Measurements from ENCODE around the gene ABHD16B. TPM values are rescaled to one million over a fixed set of nuclear protein-coding genes. Genes with fewer than 3 reads are reported as not detected.

ABHD16B gene
- polyA plus RNA-seq, 4 donors, result 0.34 to 0.67 TPM; not detected in 2

DNA sequence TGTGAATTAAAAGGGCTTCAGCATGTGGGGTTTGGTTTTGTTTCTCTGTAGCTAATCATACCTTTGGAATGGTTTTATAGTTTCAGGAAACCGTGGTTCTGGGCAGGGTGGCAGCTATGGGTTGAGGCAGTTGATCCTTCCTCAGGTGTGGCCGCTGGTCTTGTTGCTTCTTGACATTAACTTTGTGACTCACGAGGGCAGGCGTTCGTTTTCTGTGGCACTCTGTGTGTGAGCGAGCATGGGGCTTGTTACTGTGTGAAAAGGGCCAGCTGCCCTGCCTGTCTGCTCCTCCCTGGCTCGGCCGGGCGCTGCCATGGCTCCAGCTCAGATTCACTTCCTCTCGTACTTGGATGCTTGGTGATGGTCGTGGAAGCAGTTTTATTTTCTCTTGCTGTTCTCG is 49.9 kb downstream of the ABHD16B start:
- peak overlapping the region in 2 of 3 donors; percentile 2 to 76 for H3K27ac ChIP-seq (ENCODE audit: low read depth in 1 of 3, low read length in 2 of 3)
- DNase-seq (peak in 1 of 2 donors; percentile 95), FAIRE-seq (no peak)
- no peak overlapping the region for H3K4me3 ChIP-seq (ENCODE audit: low read depth in 1 of 3, low read length in 3 of 3)
- peaks cover 0 to 10% of the 10 kb centered on the region in 2 donors for H3K9me3 ChIP-seq (ENCODE audit: control insufficient read depth in 2 of 2, insufficient read depth in 1 of 2, low read depth in 1 of 2, low read length in 1 of 2)
- H3K27me3 ChIP-seq (ENCODE audit: control insufficient read depth in 3 of 3, insufficient read depth in 3 of 3, low read length in 3 of 3), result no peaks in the 10 kb centered on the region
- WGBS, 3 donors, result 18 to 38% (median 22%) methylated on average over 12 of the region's 12 CpGs
- peaks cover 0 to 11% (median 10%) of the 10 kb centered on the region in 3 donors for H3K4me1 ChIP-seq (ENCODE audit: control insufficient read depth in 3 of 3, insufficient read depth in 2 of 3, low read depth in 1 of 3, low read length in 2 of 3)
- peaks cover 0 to 18% (median 0%) of the 10 kb centered on the region in 3 donors for H3K36me3 ChIP-seq (ENCODE audit: control insufficient read depth in 3 of 3, insufficient read depth in 2 of 3, low read depth in 1 of 3, low read length in 3 of 3)

Other genes with a start within 250 kb of the ABHD16B start
- gene GMEB2, start 234.4 kb upstream of the ABHD16B start, polyA plus RNA-seq, result 10 to 100 TPM in 1 of 4 donors, 1 to 10 TPM in 3; 8.4 to 10.4 (median 9.6) TPM
- gene STMN3, start 208.1 kb upstream of the ABHD16B start, polyA plus RNA-seq, result 10 to 100 TPM in 1 of 4 donors, 1 to 10 TPM in 3; 1.1 to 21.4 (median 5.2) TPM
- 10 to 100 TPM in 2 of 4 donors, 1 to 10 TPM in 2; 3.5 to 15.0 (median 10.5) TPM for gene RTEL1, start 203.2 kb upstream of the ABHD16B start, polyA plus RNA-seq
- 10 to 100 TPM in 1 of 4 donors, 1 to 10 TPM in 3; 1.9 to 15.9 (median 5.8) TPM for gene TNFRSF6B, start 164.8 kb upstream of the ABHD16B start, polyA plus RNA-seq
- 10 to 100 TPM; 21.5 to 78.6 (median 60.8) TPM for gene ARFRP1, start 153.5 kb upstream of the ABHD16B start, polyA plus RNA-seq
- 10 to 100 TPM; 20.5 to 39.8 (median 30.6) TPM for gene ZGPAT, start 153.5 kb upstream of the ABHD16B start, polyA plus RNA-seq
- 10 to 100 TPM in 3 of 4 donors, 1 to 10 TPM in 1; 6.1 to 48.4 (median 22.6) TPM for gene LIME1, start 124.8 kb upstream of the ABHD16B start, polyA plus RNA-seq
- gene SLC2A4RG, start 121.7 kb upstream of the ABHD16B start, polyA plus RNA-seq, result 10 to 100 TPM; 11.6 to 69.9 (median 17.6) TPM
- 1 to 10 TPM in 3 of 4 donors, not detected in 1; 1.1 to 3.1 (median 2.6) TPM for gene ZBTB46, start 30.2 kb upstream of the ABHD16B start, polyA plus RNA-seq
- 10 to 100 TPM; 65.6 to 87.7 (median 70.0) TPM for gene TPD52L2, start 3.8 kb downstream of the ABHD16B start, polyA plus RNA-seq
- 10 to 100 TPM; 20.6 to 52.3 (median 40.3) TPM for gene DNAJC5, start 33.6 kb downstream of the ABHD16B start, polyA plus RNA-seq
- 100 to 1,000 TPM in 1 of 4 donors, 10 to 100 TPM in 3; 47.1 to 131 (median 64.9) TPM for gene UCKL1, start 94.9 kb downstream of the ABHD16B start, polyA plus RNA-seq
- 1 to 10 TPM; 2.5 to 5.0 (median 3.6) TPM for gene ZNF512B, start 108.4 kb downstream of the ABHD16B start, polyA plus RNA-seq
- 1 to 10 TPM; 3.6 to 7.3 (median 5.2) TPM for gene SAMD10, start 118.1 kb downstream of the ABHD16B start, polyA plus RNA-seq
- gene PRPF6, start 119.6 kb downstream of the ABHD16B start, polyA plus RNA-seq, result 10 to 100 TPM; 35.3 to 61.2 (median 48.1) TPM
- gene C20orf204, start 174.7 kb downstream of the ABHD16B start, polyA plus RNA-seq, result 1 to 10 TPM in 3 of 4 donors, under 1 TPM in 1; 0.91 to 2.4 (median 1.6) TPM
- gene SOX18, start 188.1 kb downstream of the ABHD16B start, polyA plus RNA-seq, result 10 to 100 TPM in 1 of 4 donors, 1 to 10 TPM in 2, under 1 TPM in 1; 0.67 to 26.8 (median 2.9) TPM
- gene TCEA2, start 201.7 kb downstream of the ABHD16B start, polyA plus RNA-seq, result 10 to 100 TPM in 2 of 4 donors, 1 to 10 TPM in 2; 7.8 to 28.5 (median 12.6) TPM
- 10 to 100 TPM in 1 of 4 donors, 1 to 10 TPM in 3; 1.8 to 10.8 (median 6.2) TPM for gene RGS19, start 218.0 kb downstream of the ABHD16B start, polyA plus RNA-seq
- under 1 TPM in 2 of 4 donors, not detected in 2; 0.30 to 0.61 TPM for gene OPRL1, start 218.6 kb downstream of the ABHD16B start, polyA plus RNA-seq
- gene LKAAEAR1, start 222.9 kb downstream of the ABHD16B start, polyA plus RNA-seq, result under 1 TPM in 1 of 4 donors, not detected in 3; 0.09 TPM
- not detected for gene NPBWR2, start 246.1 kb downstream of the ABHD16B start, polyA plus RNA-seq

All from small intestine (tissue), 7 donors.